ENCODE results near the gene MRPL54.

Gene MRPL54

GRCh38 chr19:3790209-3790734, 27.8 kb downstream of the MRPL54 start:
- POLR2A ChIA-PET (ENCODE audit: low non-redundant PET), result interaction anchor here (0.5 to 0.6 kb wide), 2 partner anchors 94 to 164 kb away, joined by 7 read pairs; no protein-coding TSS in a partner anchor

GRCh38 chr19:3790941-3791340, 28.5 kb downstream of the MRPL54 start:
- H3K27ac ChIP-seq, result no peak overlapping the region
- DNase-seq (ENCODE audit: low spot score), result no peak
- POLR2A ChIA-PET (ENCODE audit: low non-redundant PET), result no interaction called here
- TF ChIP-seq CTCF (conservative IDR thresholded peaks at IDR 0.05; ENCODE audit: low read depth), result no peak
- CTCF ChIA-PET, result interaction anchor here (0.6 kb wide), 1 partner anchor 71 kb away, joined by 3 read pairs; no protein-coding TSS in a partner anchor

More at GRCh38 chr19:3790209-3790734, 27.8 kb downstream of the MRPL54 start:
- CTCF ChIA-PET, result interaction anchor here (0.6 to 0.7 kb wide), 2 partner anchors 27 to 71 kb away, joined by 3 to 5 read pairs; no protein-coding TSS in a partner anchor
- H3K27ac ChIP-seq, result no peak overlapping the region
- no peak for TF ChIP-seq CTCF (conservative IDR thresholded peaks at IDR 0.05; ENCODE audit: low read depth)
- no peak for DNase-seq (ENCODE audit: low spot score)

GRCh38 chr19:3792114-3792513, 29.6 kb downstream of the MRPL54 start:
- DNase-seq (ENCODE audit: low spot score), result no peak
- no peak overlapping the region for H3K27ac ChIP-seq
- no peak for TF ChIP-seq CTCF (conservative IDR thresholded peaks at IDR 0.05; ENCODE audit: low read depth)
- ChIA-PET CTCF (no interaction called here), POLR2A (ENCODE audit: low non-redundant PET) (no interaction called here)

- no peak for DNase-seq (ENCODE audit: low spot score)
- no peak for TF ChIP-seq CTCF (conservative IDR thresholded peaks at IDR 0.05; ENCODE audit: low read depth)
- POLR2A ChIA-PET (ENCODE audit: low non-redundant PET), result no interaction called here
- H3K27ac ChIP-seq, result no peak overlapping the region
- CTCF ChIA-PET, result no interaction called here
These were observed 31.3 kb downstream of the MRPL54 start for GRCh38 chr19:3793799-3794198.

GRCh38 chr19:3796358-3796757, 33.9 kb downstream of the MRPL54 start:
- CTCF ChIA-PET, result interaction anchor here (0.7 kb wide), 1 partner anchor 12 kb away, joined by 3 read pairs; no protein-coding TSS in a partner anchor
- no peak for TF ChIP-seq CTCF (conservative IDR thresholded peaks at IDR 0.05; ENCODE audit: low read depth)
- DNase-seq (ENCODE audit: low spot score), result no peak
- POLR2A ChIA-PET (ENCODE audit: low non-redundant PET), result no interaction called here
- H3K27ac ChIP-seq, result no peak overlapping the region

GRCh38 chr19:3798137-3798536, 35.7 kb downstream of the MRPL54 start:
- ChIA-PET CTCF (interaction anchor here (0.6 kb wide), 1 partner anchor 50 kb away, joined by 6 read pairs; no protein-coding TSS in a partner anchor), POLR2A (ENCODE audit: low non-redundant PET) (no interaction called here)
- DNase-seq (ENCODE audit: low spot score), result no peak
- no peak for TF ChIP-seq CTCF (conservative IDR thresholded peaks at IDR 0.05; ENCODE audit: low read depth)
- no peak overlapping the region for H3K27ac ChIP-seq

All from RWPE1 (cell line).